ENCODE measurements around the gene CEACAM4. TPM values are rescaled to one million over a fixed set of nuclear protein-coding genes. Genes with fewer than 3 reads are reported as not detected.

The CEACAM4 gene
- total RNA-seq, 1 donor = not detected

GRCh38 chr19:41652250-41652649 lies 25.4 kb upstream of the CEACAM4 start:
- no peak for DNase-seq (ENCODE audit: low read depth)
- no peak overlapping the region for H3K4me3 ChIP-seq (ENCODE audit: low read depth, low read length)

GRCh38 chr19:41649827-41650226 lies 23.0 kb upstream of the CEACAM4 start:
- no peak for TF ChIP-seq CTCF (IDR thresholded peaks at IDR 0.05; ENCODE audit: insufficient read depth, low read length)
- H3K4me3 ChIP-seq (ENCODE audit: low read depth, low read length) = no peak overlapping the region
- DNase-seq (ENCODE audit: low read depth) = no peak

More at GRCh38 chr19:41652250-41652649, 25.4 kb upstream of the CEACAM4 start:
- TF ChIP-seq CTCF (IDR thresholded peaks at IDR 0.05; ENCODE audit: insufficient read depth, low read length) = no peak

- peak; percentile 2 for DNase-seq (ENCODE audit: low read depth)
- no peak overlapping the region for H3K4me3 ChIP-seq (ENCODE audit: low read depth, low read length)
- peak; percentile 36 for TF ChIP-seq CTCF (IDR thresholded peaks at IDR 0.05; ENCODE audit: insufficient read depth, low read length)
Observed at GRCh38 chr19:41646589-41647204, 19.8 kb upstream of the CEACAM4 start.

- peak; percentile 89 for TF ChIP-seq CTCF (IDR thresholded peaks at IDR 0.05; ENCODE audit: insufficient read depth, low read length)
- no peak overlapping the region for H3K4me3 ChIP-seq (ENCODE audit: low read depth, low read length)
- peak; percentile 59 for DNase-seq (ENCODE audit: low read depth)
Observed at GRCh38 chr19:41641879-41642485, 15.1 kb upstream of the CEACAM4 start.

GRCh38 chr19:41638641-41639081 lies 11.8 kb upstream of the CEACAM4 start:
- no peak for TF ChIP-seq CTCF (IDR thresholded peaks at IDR 0.05; ENCODE audit: insufficient read depth, low read length)
- no peak for DNase-seq (ENCODE audit: low read depth)

GRCh38 chr19:41637484-41637883 lies 10.6 kb upstream of the CEACAM4 start:
- TF ChIP-seq CTCF (IDR thresholded peaks at IDR 0.05; ENCODE audit: insufficient read depth, low read length) = no peak
- DNase-seq (ENCODE audit: low read depth) = no peak
- H3K4me3 ChIP-seq (ENCODE audit: low read depth, low read length) = no peak overlapping the region

More at GRCh38 chr19:41638641-41639081, 11.8 kb upstream of the CEACAM4 start:
- H3K4me3 ChIP-seq (ENCODE audit: low read depth, low read length) = no peak overlapping the region

All from fibroblast of the aortic adventitia (primary cell).